Muscle of leg (tissue), 16 donors: ENCODE results near the gene A4GNT. TPM values are rescaled to one million over a fixed set of nuclear protein-coding genes. Genes with fewer than 3 reads are reported as not detected.
"Not testable (repeated sequence)": the region's sequence is repeated elsewhere in the genome, so short reads cannot be mapped to it uniquely, and the experiment has no call there.

Source experiments
- DNase-seq: peaks from one replicate; pipeline ENCODE4 v3.0.0; 2013
- H3K27ac ChIP-seq: one replicate; pipeline ENCODE4 v1.5.1; 2013; ENCODE audit warnings: mild to moderate bottlenecking, low read length, control low read depth
- H3K27me3 ChIP-seq: one replicate; pipeline ENCODE4 v1.6.1; 2013; ENCODE audit warnings: low read length; ENCODE audit not compliant: control insufficient read depth, insufficient read depth
- H3K36me3 ChIP-seq: one replicate; pipeline ENCODE4 v1.6.1; 2013; ENCODE audit warnings: low read length; ENCODE audit not compliant: control insufficient read depth, insufficient read depth
- H3K4me1 ChIP-seq: one replicate; pipeline ENCODE4 v1.6.1; 2013; ENCODE audit warnings: low read length; ENCODE audit not compliant: control insufficient read depth, insufficient read depth
- H3K4me3 ChIP-seq: one replicate; pipeline ENCODE4 v1.5.1; 2013; ENCODE audit warnings: low read length, control low read depth
- H3K9me3 ChIP-seq: replicated peaks from 2 replicates; pipeline ENCODE4 v1.6.1; 2013; ENCODE audit warnings: low read depth, low read length; ENCODE audit not compliant: control insufficient read depth
- WGBS: methylation state at CpG from one replicate; pipeline ENCODE4 v1.1.5; 2013; ENCODE audit warnings: missing lambda C conversion rate; ENCODE audit not compliant: insufficient coverage; 5-methylcytosine and 5-hydroxymethylcytosine counted together
- long read RNA-seq, 11 donors: transcript quantifications; one replicate each; lab custom pipeline, GENCODE V29; 2026
- polyA plus RNA-seq, 8 donors: library from polyadenylated mRNA; unstranded; fragments of 120-200 nt; gene quantifications; one replicate each; pipeline versions ENCODE4 v1.2.1 to v1.2.3, GENCODE V29; 2013; ENCODE audit warnings: inconsistent platforms in 1 of 8, low replicate concordance in 1 of 8; ENCODE audit not compliant: insufficient read length in 8 of 8, insufficient read depth in 1 of 8
- total RNA-seq: library from RNA; stranded (reverse); fragments of 120-200 nt; gene quantifications from one replicate; pipeline ENCODE4 v1.2.4, GENCODE V29; 2013

The A4GNT gene
- total RNA-seq (not detected), polyA plus RNA-seq (under 1 TPM in 2 of 8 donors, not detected in 6; 0.08 to 0.09 TPM)
- long read RNA-seq, donor 1, result 0 reads
- long read RNA-seq, donor 2, result 0 reads
- long read RNA-seq, donor 3, result 0 reads
- long read RNA-seq, donor 4, result 0 reads
- long read RNA-seq, donor 5, result 0 reads
- long read RNA-seq, donor 6, result 0 reads
- long read RNA-seq, donor 7, result 0 reads
- long read RNA-seq, donor 8, result 0 reads
- long read RNA-seq, donor 9, result 0 reads
- long read RNA-seq, donor 10, result 0 reads
- long read RNA-seq, donor 11, result 0 reads

- DNase-seq, result no peak
- Histone ChIP-seq H3K9me3 (no peaks in the 10 kb centered on the region), H3K4me1 (no peaks in the 10 kb centered on the region), H3K27me3 (no peaks in the 10 kb centered on the region), H3K4me3 (no peak within 1 kb of the TSS), H3K27ac (no peak within 1 kb of the TSS), H3K36me3 (no peaks in the 10 kb centered on the region)
- WGBS, result 57% methylated on average over 1 of the region's 1 CpG
Observed at GRCh38 chr3:138132239-138132638, at the start of gene A4GNT. Gene A4GNT (minus strand): TSS chr3:138132390. CDS start chr3:138131256, 1,134 bp downstream.

DNA sequence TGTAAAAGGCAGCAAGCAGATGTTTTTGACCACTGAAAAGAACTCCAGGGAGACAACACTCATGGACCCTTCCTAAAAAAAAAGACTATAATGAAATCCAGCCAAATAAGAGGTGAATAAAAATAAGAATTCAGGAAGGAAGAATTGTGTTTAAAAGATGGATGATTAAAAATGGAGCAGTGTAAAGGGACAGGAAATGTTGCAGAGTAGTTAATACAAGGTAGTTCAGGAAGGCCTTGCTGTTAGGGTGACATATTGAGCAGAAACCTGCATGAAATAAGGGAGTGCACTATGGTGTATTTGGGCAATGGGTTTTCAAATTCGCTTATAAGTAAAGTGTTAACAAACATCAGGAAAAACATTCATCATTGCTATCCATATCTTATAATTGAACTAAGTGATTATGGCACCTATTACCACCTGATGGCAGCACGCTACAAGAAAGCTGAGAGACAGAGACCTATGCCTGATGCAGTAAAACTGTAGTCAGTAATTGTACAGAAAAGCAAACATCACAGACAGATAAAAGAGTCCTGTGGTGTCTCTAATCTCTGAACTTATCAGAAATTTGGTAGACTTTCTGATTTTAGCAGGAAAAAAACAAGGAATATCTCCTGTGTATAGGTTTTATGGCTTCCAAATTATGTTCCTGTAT is 48.3 kb upstream of the A4GNT start:
- H3K9me3 ChIP-seq, result no peaks in the 10 kb centered on the region
- DNase-seq, result peak; percentile 25
- no peak overlapping the region for H3K4me3 ChIP-seq
- WGBS, result no CpG with 5 or more reads among the region's 2 CpGs
- H3K27ac ChIP-seq, result no peak overlapping the region
- no peaks in the 10 kb centered on the region for H3K36me3 ChIP-seq
- peaks cover 23% of the 10 kb centered on the region for H3K27me3 ChIP-seq
- H3K4me1 ChIP-seq, result no peaks in the 10 kb centered on the region

DNA sequence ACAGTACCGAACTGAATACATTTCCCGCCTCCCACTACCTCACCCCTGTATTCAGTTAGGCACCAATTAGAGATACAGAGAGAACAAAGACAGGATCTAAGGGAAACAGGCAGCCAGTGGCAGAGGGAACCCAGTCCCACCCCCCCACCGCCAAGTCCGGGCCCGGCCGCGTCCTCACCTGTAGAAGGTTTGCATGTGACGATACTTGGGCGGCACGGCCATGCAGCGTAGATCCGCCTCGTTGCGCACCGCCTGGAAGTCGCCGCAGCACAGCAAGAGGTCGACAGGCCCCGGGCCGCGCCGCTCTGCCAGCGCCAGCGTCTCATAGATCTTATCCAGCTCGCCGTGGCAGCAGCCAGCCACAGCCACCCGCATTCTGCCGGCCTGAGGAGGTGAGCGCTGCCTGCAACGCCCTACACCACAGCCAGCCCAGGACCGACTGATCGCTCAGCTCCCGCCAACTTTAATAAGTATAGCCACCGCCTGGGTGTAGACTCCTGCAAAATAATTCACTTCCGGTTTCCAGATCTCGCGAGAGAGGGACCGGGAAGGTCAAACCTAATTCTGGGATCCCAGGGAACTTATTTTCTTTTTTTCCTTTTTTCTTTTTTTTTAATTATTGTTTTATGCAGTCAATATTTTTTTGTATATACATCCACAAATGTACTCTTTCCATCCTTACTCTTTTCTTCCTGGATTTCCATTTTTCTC is 42.4 kb upstream of the A4GNT start, which contains the start of gene DBR1:
TSS of gene DBR1 (minus strand) at position 501 of the 711 bp plus-strand sequence. CDS start at position 375, 126 bp downstream.
- peak; percentile 96 for DNase-seq
- H3K27ac ChIP-seq, result peak within 1 kb of the TSS; percentile 77
- 0% methylated on average over 31 of the region's 38 CpGs for WGBS
- H3K36me3 ChIP-seq, result peaks cover 5% of the 10 kb centered on the region
- H3K4me1 ChIP-seq, result peaks cover 8% of the 10 kb centered on the region
- H3K27me3 ChIP-seq, result peaks cover 6% of the 10 kb centered on the region
- H3K9me3 ChIP-seq, result no peaks in the 10 kb centered on the region
- peak within 1 kb of the TSS; percentile 84 for H3K4me3 ChIP-seq

GRCh38 chr3:138173769-138174420 is 41.7 kb upstream of the A4GNT start:
- H3K27me3 ChIP-seq, result peaks cover 3% of the 10 kb centered on the region
- H3K4me3 ChIP-seq, result peak overlapping the region; percentile 84
- no peaks in the 10 kb centered on the region for H3K9me3 ChIP-seq
- peaks cover 8% of the 10 kb centered on the region for H3K4me1 ChIP-seq
- H3K27ac ChIP-seq, result peak overlapping the region; percentile 77
- DNase-seq, result peak; percentile 10
- WGBS, result 58% methylated on average over 7 of the region's 13 CpGs
- H3K36me3 ChIP-seq, result peaks cover 9% of the 10 kb centered on the region

DNA sequence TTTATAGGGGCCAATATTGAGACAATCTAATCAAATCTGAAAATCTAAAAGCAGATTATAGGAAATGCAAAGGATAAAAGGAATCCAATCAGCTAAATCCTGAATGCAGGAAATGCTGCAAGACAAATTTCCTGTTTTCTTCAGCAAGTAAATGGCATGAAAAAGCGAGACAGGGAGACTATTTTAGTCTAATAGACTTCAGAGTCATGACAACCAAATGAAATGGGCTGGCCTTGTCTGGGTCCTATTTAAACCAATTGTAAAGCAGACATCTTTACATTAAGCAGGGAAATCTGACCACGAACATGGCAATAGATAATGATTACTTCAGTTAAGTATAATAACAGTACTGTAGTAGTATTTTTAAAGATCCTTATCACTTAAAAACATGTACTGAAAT is 40.4 kb upstream of the A4GNT start:
- no peak for DNase-seq
- peaks cover 15% of the 10 kb centered on the region for H3K36me3 ChIP-seq
- WGBS, result no CpG with 5 or more reads among the region's 2 CpGs
- no peak overlapping the region for H3K4me3 ChIP-seq
- H3K27ac ChIP-seq, result no peak overlapping the region
- H3K27me3 ChIP-seq, result no peaks in the 10 kb centered on the region
- H3K9me3 ChIP-seq, result no peaks in the 10 kb centered on the region
- H3K4me1 ChIP-seq, result peaks cover 8% of the 10 kb centered on the region

DNA sequence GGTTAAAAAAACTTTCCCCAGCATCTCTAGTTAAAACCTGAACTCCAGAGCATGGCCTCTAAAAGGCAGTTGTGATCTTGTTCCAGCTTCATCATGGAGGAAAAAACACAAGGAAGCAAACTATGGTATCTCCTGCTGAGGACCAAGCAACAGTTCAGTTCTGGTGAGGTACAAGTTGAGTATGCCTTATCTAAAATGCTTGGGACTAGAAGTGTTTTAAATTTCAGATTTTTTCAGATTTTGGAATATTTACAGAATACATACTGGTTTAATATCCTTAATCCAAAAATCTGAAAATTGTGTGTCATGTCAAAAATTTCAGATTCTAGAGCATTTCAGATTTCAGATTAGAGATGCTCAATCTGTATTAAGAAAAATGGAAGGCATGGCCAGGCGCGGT is 32.9 kb upstream of the A4GNT start:
- H3K27ac ChIP-seq, result no peak overlapping the region
- H3K4me3 ChIP-seq, result no peak overlapping the region
- H3K4me1 ChIP-seq, result no peaks in the 10 kb centered on the region
- WGBS, result no CpG with 5 or more reads among the region's 2 CpGs
- H3K27me3 ChIP-seq, result no peaks in the 10 kb centered on the region
- no peak for DNase-seq
- H3K36me3 ChIP-seq, result peaks cover 36% of the 10 kb centered on the region
- no peaks in the 10 kb centered on the region for H3K9me3 ChIP-seq

- H3K27me3 ChIP-seq, result no peaks in the 10 kb centered on the region
- WGBS, result no CpG with 5 or more reads among the region's 4 CpGs
- H3K4me1 ChIP-seq, result no peaks in the 10 kb centered on the region
- DNase-seq, result no peak
- H3K27ac ChIP-seq, result no peak overlapping the region
- H3K4me3 ChIP-seq, result no peak overlapping the region
- H3K9me3 ChIP-seq, result no peaks in the 10 kb centered on the region
- peaks cover 3% of the 10 kb centered on the region for H3K36me3 ChIP-seq
Observed at GRCh38 chr3:138157743-138158142, 25.6 kb upstream of the A4GNT start.

DNA sequence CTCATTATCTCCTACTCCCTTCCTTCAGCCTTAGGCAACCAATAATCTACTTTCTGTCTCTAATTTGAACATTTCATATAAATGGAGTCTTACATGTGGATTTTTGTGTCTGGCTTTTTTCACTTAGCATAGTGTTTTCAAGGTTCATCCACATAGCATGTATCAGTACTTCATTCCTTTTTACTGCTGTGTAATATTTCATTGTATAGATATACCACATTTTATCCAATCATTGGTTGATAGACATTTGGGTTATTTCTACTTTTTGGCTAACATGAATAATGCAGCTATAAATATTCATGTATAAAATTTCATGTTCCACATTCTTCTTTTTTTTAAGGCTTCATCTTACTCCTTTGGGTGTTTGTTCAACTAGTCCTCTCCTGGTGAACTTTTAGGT is 22.3 kb upstream of the A4GNT start:
- Histone ChIP-seq H3K27me3 (no peaks in the 10 kb centered on the region), H3K27ac (no peak overlapping the region), H3K36me3 (no peaks in the 10 kb centered on the region), H3K4me3 (no peak overlapping the region), H3K9me3 (no peaks in the 10 kb centered on the region), H3K4me1 (no peaks in the 10 kb centered on the region)
- DNase-seq, result no peak

DNA sequence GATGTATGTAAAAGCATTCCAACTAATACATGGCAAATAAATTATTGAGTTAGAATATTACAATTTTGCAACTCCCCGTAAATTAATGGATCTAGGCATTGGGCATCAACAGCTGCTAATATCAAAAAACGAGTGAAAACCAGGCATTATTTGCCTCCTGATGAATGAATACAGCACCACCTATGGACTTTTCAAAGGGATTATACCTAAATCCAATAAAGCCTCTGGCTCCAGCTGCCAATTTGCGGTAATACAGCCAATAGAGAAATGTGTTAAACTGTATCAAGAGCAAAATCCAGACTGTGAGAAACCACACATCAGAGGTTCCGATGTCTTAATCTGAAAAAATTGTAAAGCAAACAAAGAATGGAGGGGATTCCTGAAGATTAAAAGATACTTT is 16.3 kb upstream of the A4GNT start:
- no peak for DNase-seq
- 80% methylated on average over 1 of the region's 4 CpGs for WGBS
- H3K27me3 ChIP-seq, result no peaks in the 10 kb centered on the region
- H3K36me3 ChIP-seq, result no peaks in the 10 kb centered on the region
- no peak overlapping the region for H3K27ac ChIP-seq
- H3K4me3 ChIP-seq, result no peak overlapping the region
- no peaks in the 10 kb centered on the region for H3K4me1 ChIP-seq
- no peaks in the 10 kb centered on the region for H3K9me3 ChIP-seq

DNA sequence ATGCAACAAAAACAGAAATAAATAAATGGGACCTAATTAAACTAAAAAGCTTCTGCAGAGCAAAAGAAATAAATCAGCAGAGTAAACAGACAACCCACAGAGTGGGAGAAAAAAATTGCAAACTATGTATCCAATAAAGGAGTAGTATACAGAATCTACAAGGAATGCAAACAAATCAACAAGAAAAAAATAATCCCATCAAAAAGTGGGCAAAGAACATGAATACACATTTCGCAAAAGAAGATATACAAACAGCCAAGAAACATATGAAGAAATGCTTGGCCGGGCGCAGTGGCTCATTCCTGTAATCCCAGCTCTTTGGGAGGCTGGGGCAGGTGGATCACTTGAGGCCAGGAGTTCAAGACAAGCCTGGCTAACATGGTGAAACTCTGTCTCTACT is 10.0 kb upstream of the A4GNT start:
- WGBS, result no CpG with 5 or more reads among the region's 3 CpGs
- not testable (repeated sequence) for DNase-seq, H3K4me1 ChIP-seq, H3K9me3 ChIP-seq, H3K27ac ChIP-seq, H3K36me3 ChIP-seq, H3K4me3 ChIP-seq, H3K27me3 ChIP-seq
